Measurements from ENCODE around the gene C1orf94. TPM values are rescaled to one million over a fixed set of nuclear protein-coding genes. Genes with fewer than 3 reads are reported as not detected.
"Not testable (repeated sequence)": the region's sequence is repeated elsewhere in the genome, so short reads cannot be mapped to it uniquely, and the experiment has no call there.

Gene C1orf94
- total RNA-seq, 2 experiments from 2014 or later = not detected

- no peak for DNase-seq
- intact Hi-C loops (cut with micrococcal nuclease) = loop anchor here (10.0 kb wide), 1 partner anchor 433 kb away; no protein-coding TSS in a partner anchor
- CTCF ChIA-PET = no interaction called here
- H3K36me3 Mint-ChIP-seq (ENCODE audit: low read depth) = no peaks in the 10 kb centered on the region
- no peak overlapping the region for H3K27ac Mint-ChIP-seq
- no peak overlapping the region for H3K4me3 Mint-ChIP-seq
- H3K9me3 Mint-ChIP-seq = no peaks in the 10 kb centered on the region
- peaks cover 10% of the 10 kb centered on the region for H3K4me1 Mint-ChIP-seq (ENCODE audit: low read depth)
- H3K27me3 Mint-ChIP-seq (ENCODE audit: low read depth) = peaks cover 52% of the 10 kb centered on the region
Measured at GRCh38 chr1:34167389-34167788, 9.3 kb upstream of the C1orf94 start.

GRCh38 chr1:34175744-34176143 is 963 bp upstream of the C1orf94 start:
- CTCF ChIA-PET = no interaction called here
- H3K27me3 Mint-ChIP-seq (ENCODE audit: low read depth) = peaks cover 39% of the 10 kb centered on the region

DNA sequence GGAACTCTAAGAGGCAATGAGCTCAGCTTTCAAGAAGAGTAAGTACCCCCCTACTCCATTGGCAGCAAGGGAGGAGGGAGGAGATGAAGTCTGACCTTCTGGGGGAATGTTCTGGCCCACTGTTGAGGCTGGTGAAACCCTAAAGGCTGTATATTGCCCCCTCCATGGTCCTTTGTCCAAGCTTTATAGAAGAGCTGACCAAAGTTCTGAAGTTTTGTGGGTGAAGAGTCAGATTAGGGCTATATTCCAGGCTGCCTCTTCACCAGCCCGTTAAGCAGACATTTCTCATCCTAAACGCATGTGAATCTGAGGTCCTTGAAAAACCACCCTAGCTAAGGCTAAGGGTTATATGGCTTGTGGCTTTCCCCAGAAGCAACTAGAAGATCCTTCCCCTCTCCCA is 1.4 kb downstream of the C1orf94 start:
- CTCF ChIA-PET = no interaction called here
- peaks cover 42% of the 10 kb centered on the region for H3K27me3 Mint-ChIP-seq (ENCODE audit: low read depth)
- H3K4me3 Mint-ChIP-seq = no peak overlapping the region
- no peaks in the 10 kb centered on the region for H3K4me1 Mint-ChIP-seq (ENCODE audit: low read depth)
- DNase-seq = no peak
- no peaks in the 10 kb centered on the region for H3K36me3 Mint-ChIP-seq (ENCODE audit: low read depth)
- no peaks in the 10 kb centered on the region for H3K9me3 Mint-ChIP-seq
- intact Hi-C loops (cut with micrococcal nuclease) = no loop called here
- H3K27ac Mint-ChIP-seq = no peak overlapping the region

More at GRCh38 chr1:34175744-34176143, 963 bp upstream of the C1orf94 start:
- DNase-seq = no peak
- intact Hi-C loops (cut with micrococcal nuclease) = no loop called here
- Mint-ChIP-seq H3K27ac (no peak overlapping the region), H3K4me1 (ENCODE audit: low read depth) (no peaks in the 10 kb centered on the region), H3K9me3 (no peaks in the 10 kb centered on the region), H3K36me3 (ENCODE audit: low read depth) (no peaks in the 10 kb centered on the region), H3K4me3 (no peak overlapping the region)

- H3K4me3 Mint-ChIP-seq; H3K27ac Mint-ChIP-seq; DNase-seq; intact Hi-C loops (cut with micrococcal nuclease); H3K36me3 Mint-ChIP-seq (ENCODE audit: low read depth); H3K9me3 Mint-ChIP-seq; H3K4me1 Mint-ChIP-seq (ENCODE audit: low read depth); CTCF ChIA-PET: not testable (repeated sequence)
- H3K27me3 Mint-ChIP-seq (ENCODE audit: low read depth) = peaks cover 37% of the 10 kb centered on the region
Measured at GRCh38 chr1:34183381-34183780, 6.7 kb downstream of the C1orf94 start.

DNA sequence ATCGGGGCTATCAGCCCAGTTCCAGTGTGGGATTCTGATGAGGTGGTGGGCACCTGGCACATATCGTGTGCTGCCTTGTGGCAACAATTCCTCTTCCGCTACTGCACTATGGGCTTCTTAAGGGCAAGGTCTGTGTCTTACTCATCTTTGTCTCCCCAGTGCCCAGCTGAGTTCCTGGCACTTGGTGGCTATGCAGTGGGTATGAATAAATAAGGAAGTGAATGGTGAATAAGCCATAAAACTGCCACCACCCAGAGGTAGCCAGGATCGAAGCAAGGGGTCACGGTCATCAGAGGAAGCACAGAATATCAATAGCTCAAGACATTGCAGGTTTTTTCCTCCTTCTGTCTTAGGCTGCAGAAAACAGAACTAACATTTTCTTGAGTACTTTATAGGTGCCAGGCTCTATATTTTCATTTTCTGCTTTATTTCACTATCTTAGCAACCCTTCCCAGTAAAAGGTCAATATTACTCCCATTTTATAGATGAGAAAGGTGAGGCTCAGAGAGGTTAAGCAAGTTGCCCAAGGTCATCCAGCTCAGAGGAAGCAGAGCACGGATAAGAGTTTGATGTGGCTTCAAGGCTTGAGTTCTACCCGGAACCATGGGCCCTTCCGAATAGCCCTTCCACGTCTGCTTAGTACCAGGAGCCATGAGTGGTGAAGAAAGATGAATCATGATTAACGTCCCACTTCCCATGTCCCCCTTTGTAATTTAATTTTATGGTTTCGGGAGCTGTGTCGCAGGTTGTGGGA is 10.2 kb downstream of the C1orf94 start:
- Mint-ChIP-seq H3K27me3 (ENCODE audit: low read depth) (peaks cover 35% of the 10 kb centered on the region), H3K27ac (no peak overlapping the region), H3K4me3 (no peak overlapping the region), H3K9me3 (peaks cover 4% of the 10 kb centered on the region), H3K4me1 (ENCODE audit: low read depth) (no peaks in the 10 kb centered on the region), H3K36me3 (ENCODE audit: low read depth) (no peaks in the 10 kb centered on the region)
- CTCF ChIA-PET = no interaction called here
- intact Hi-C loops (cut with micrococcal nuclease) = no loop called here
- DNase-seq = no peak

- intact Hi-C loops (cut with micrococcal nuclease) = no loop called here
- H3K4me3 Mint-ChIP-seq = no peak overlapping the region
- no peak overlapping the region for H3K27ac Mint-ChIP-seq
- H3K36me3 Mint-ChIP-seq (ENCODE audit: low read depth) = no peaks in the 10 kb centered on the region
- no peak for DNase-seq
- CTCF ChIA-PET = no interaction called here
- peaks cover 39% of the 10 kb centered on the region for H3K27me3 Mint-ChIP-seq (ENCODE audit: low read depth)
- no peaks in the 10 kb centered on the region for H3K4me1 Mint-ChIP-seq (ENCODE audit: low read depth)
- H3K9me3 Mint-ChIP-seq = peaks cover 4% of the 10 kb centered on the region
Measured at GRCh38 chr1:34188418-34188817, 11.7 kb downstream of the C1orf94 start.

DNA sequence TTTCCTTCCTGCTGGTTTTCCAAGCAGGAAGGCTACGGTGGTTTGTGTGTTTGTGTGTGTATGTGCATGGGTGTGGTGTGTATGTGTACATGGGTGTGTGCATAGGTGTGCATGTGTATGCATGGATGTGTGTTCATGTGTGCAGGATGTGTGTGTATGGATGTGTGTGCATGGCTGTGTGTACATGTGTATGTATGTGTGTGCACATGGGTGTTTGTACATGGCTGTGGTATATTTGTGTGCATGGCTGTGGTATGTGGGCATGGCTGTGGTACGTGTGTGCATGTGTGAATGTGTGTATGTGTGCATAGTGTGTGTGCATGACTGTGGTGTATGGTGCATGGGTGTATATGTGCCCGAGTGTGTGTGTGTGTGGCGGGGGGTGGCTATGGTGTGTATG is 12.3 kb downstream of the C1orf94 start:
- intact Hi-C loops (cut with micrococcal nuclease) = no loop called here
- peaks cover 38% of the 10 kb centered on the region for H3K27me3 Mint-ChIP-seq (ENCODE audit: low read depth)
- CTCF ChIA-PET = no interaction called here
- H3K4me3 Mint-ChIP-seq = no peak overlapping the region
- no peak overlapping the region for H3K27ac Mint-ChIP-seq
- H3K4me1 Mint-ChIP-seq (ENCODE audit: low read depth) = no peaks in the 10 kb centered on the region
- no peaks in the 10 kb centered on the region for H3K36me3 Mint-ChIP-seq (ENCODE audit: low read depth)
- H3K9me3 Mint-ChIP-seq = peaks cover 4% of the 10 kb centered on the region
- no peak for DNase-seq

DNA sequence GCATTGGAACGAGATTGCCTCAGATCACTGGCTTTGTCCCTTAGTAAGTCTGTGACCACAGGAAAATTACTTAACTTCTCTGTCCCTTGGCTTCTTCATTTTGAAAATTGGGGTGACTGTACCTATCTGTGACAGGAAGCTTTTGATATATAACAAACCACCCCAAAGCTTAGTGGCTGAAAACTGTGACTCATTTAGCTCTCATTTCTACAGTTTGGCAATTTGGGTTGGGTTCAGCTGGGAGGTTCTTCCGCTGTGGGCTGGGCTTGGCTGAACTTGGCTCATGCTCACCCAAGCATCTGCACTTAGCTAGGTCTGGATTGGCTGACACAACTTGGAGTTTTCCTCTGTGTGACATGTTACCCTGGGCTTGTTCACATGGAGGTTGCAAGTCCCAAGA is 14.0 kb downstream of the C1orf94 start:
- CTCF ChIA-PET = interaction anchor here (1.1 kb wide), 1 partner anchor 28 kb away, joined by 3 read pairs; no protein-coding TSS in a partner anchor
- DNase-seq = no peak
- intact Hi-C loops (cut with micrococcal nuclease) = no loop called here
- no peak overlapping the region for H3K27ac Mint-ChIP-seq
- H3K36me3 Mint-ChIP-seq (ENCODE audit: low read depth) = no peaks in the 10 kb centered on the region
- no peak overlapping the region for H3K4me3 Mint-ChIP-seq
- H3K9me3 Mint-ChIP-seq = peaks cover 4% of the 10 kb centered on the region
- H3K4me1 Mint-ChIP-seq (ENCODE audit: low read depth) = no peaks in the 10 kb centered on the region
- H3K27me3 Mint-ChIP-seq (ENCODE audit: low read depth) = peaks cover 32% of the 10 kb centered on the region

- no peak overlapping the region for H3K27ac Mint-ChIP-seq
- H3K36me3 Mint-ChIP-seq (ENCODE audit: low read depth) = no peaks in the 10 kb centered on the region
- DNase-seq = no peak
- no peaks in the 10 kb centered on the region for H3K4me1 Mint-ChIP-seq (ENCODE audit: low read depth)
- intact Hi-C loops (cut with micrococcal nuclease) = no loop called here
- H3K4me3 Mint-ChIP-seq = no peak overlapping the region
- peaks cover 4% of the 10 kb centered on the region for H3K9me3 Mint-ChIP-seq
- CTCF ChIA-PET = no interaction called here
- peaks cover 24% of the 10 kb centered on the region for H3K27me3 Mint-ChIP-seq (ENCODE audit: low read depth)
Measured at GRCh38 chr1:34192621-34193020, 15.9 kb downstream of the C1orf94 start.

DNA sequence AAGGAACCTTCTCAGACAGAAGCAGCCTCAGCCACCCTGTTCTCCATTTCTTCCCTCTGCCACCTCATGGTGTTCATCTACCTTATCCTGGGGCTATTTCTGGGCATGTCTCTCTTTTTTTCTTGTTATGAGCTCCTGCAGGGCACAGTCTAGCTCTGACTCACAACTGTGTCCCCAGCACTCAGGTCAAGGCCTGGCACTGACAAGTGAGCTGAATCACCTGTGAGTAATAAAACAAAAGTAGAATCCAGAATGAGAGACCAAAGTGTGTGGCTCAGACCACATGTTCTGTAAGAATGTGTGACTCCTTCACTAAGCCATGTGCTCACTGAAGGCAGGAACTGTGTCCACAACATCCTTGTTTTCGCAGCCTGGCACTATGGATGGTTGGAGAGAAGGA is 23.2 kb downstream of the C1orf94 start:
- CTCF ChIA-PET = no interaction called here
- Mint-ChIP-seq H3K36me3 (ENCODE audit: low read depth) (no peaks in the 10 kb centered on the region), H3K9me3 (no peaks in the 10 kb centered on the region), H3K4me3 (no peak overlapping the region), H3K4me1 (ENCODE audit: low read depth) (no peaks in the 10 kb centered on the region), H3K27ac (no peak overlapping the region), H3K27me3 (ENCODE audit: low read depth) (peaks cover 2% of the 10 kb centered on the region)
- peak; percentile 15 for DNase-seq
- intact Hi-C loops (cut with micrococcal nuclease) = no loop called here

DNA sequence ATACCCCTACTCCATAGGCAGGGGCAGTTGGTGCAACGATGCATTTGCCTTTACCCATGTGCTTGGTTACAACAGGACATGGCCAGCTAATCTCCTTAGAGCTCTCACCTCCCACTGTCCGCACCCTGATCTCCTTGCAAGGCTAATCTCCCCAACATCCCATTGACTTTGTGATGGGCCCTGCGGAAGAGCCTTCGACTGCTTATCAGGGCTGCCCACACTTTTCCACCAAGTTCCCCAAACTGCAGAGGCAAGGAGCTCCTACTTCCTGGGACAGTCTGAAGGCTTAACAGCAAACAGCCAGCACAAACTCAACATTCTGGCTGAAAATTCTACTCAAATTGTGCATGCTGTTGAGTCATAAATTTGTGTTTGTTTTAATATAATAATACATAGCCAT is 36.0 kb downstream of the C1orf94 start:
- CTCF ChIA-PET = no interaction called here
- DNase-seq = no peak

DNA sequence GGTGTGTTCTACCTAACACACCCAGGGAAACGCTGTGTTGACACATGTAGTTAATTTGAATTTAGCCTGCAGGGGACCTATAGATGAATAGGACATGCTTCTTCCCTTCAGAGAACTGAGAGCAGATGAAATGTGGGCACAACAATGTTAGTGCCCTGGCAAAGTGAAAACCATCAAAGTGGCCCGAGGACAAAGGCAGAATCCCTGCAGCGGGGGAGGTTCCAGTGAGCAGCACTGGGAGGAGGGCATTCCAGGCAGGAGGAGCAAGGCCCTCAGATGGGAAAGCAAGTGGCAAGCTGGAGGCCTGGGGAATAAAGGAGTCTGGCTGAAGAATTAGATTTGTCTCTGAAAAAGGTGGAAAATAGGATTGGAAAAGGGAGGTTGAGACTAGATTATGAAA is 37.2 kb downstream of the C1orf94 start:
- H3K27ac Mint-ChIP-seq = no peak overlapping the region
- H3K4me3 Mint-ChIP-seq = no peak overlapping the region
- H3K4me1 Mint-ChIP-seq (ENCODE audit: low read depth) = no peaks in the 10 kb centered on the region
- no peaks in the 10 kb centered on the region for H3K9me3 Mint-ChIP-seq
- CTCF ChIA-PET = no interaction called here
- DNase-seq = no peak
- no peaks in the 10 kb centered on the region for H3K36me3 Mint-ChIP-seq (ENCODE audit: low read depth)
- H3K27me3 Mint-ChIP-seq (ENCODE audit: low read depth) = peaks cover 8% of the 10 kb centered on the region
- intact Hi-C loops (cut with micrococcal nuclease) = no loop called here

More for the DNA sequence above, 36.0 kb downstream of the C1orf94 start:
- Mint-ChIP-seq H3K4me1 (ENCODE audit: low read depth) (no peaks in the 10 kb centered on the region), H3K4me3 (no peak overlapping the region), H3K36me3 (ENCODE audit: low read depth) (no peaks in the 10 kb centered on the region), H3K27me3 (ENCODE audit: low read depth) (peaks cover 8% of the 10 kb centered on the region), H3K9me3 (no peaks in the 10 kb centered on the region), H3K27ac (no peak overlapping the region)
- intact Hi-C loops (cut with micrococcal nuclease) = no loop called here

DNA sequence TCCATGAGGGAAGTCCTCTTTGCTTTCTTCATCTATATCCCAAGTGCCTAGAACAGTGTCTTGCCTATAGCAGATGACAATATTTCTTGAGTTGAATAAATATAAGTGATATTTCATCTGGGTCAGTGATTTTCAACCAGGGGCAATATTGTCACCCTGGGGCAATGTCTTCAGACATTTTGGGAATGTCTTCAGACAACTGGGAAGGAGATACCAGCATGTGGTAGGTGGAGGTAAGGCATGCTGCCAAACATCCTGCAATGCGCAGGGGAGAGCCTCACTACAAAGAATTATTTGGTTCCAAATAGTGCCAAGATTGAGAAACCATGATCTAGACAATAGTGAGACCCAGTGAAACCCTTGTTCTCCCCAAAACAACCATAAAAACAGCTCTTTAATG is 54.7 kb downstream of the C1orf94 start:
- Mint-ChIP-seq H3K4me3 (no peak overlapping the region), H3K36me3 (ENCODE audit: low read depth) (no peaks in the 10 kb centered on the region), H3K9me3 (no peaks in the 10 kb centered on the region), H3K27ac (no peak overlapping the region), H3K4me1 (ENCODE audit: low read depth) (no peaks in the 10 kb centered on the region), H3K27me3 (ENCODE audit: low read depth) (peaks cover 16% of the 10 kb centered on the region)
- DNase-seq = no peak
- CTCF ChIA-PET = no interaction called here
- intact Hi-C loops (cut with micrococcal nuclease) = no loop called here

All from activated naive CD4-positive, alpha-beta T cell treated with anti-CD3 and anti-CD28 coated beads for 36 hours (primary cell).